SIG-M5 treated with dmso at 0.1 percent for 504 hours (cell line): ENCODE measurements around the gene SNCA.

Source experiments
- DNase-seq: peaks from one replicate; lab custom pipeline; 2025; ENCODE audit not compliant: unreplicated experiment; lab: John Stamatoyannopoulos, UW

The SNCA gene

DNA sequence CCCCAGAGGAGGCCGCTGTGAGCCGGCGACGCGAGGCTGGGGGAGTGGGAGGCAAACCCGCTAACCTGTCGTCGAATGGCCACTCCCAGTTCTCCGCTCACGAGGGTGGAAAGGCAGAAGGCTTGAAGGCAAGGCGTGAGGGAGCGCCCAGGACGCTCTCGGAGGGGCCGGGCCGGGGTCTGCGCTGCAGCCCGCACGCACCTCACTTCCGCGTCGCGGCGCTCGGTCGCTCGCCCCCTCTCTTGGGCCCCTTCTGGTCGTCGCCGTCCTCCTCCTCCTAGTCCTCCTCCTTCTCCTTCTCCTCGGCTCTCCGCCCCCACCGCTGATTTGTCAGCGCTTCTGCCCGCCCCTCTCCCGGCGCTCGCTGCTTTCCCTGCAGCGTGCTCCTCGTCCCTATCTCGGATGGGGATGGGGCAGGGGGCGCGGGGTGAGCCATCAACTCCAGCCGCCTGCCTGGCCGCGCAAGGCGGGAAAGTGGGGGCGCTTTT is at the start of gene SNCA:
Gene SNCA, minus strand, starts transcription at position 265 of the 488 bp plus-strand sequence. CDS start 1,494 bp downstream, outside the sequence.
- no peak for DNase-seq

DNA sequence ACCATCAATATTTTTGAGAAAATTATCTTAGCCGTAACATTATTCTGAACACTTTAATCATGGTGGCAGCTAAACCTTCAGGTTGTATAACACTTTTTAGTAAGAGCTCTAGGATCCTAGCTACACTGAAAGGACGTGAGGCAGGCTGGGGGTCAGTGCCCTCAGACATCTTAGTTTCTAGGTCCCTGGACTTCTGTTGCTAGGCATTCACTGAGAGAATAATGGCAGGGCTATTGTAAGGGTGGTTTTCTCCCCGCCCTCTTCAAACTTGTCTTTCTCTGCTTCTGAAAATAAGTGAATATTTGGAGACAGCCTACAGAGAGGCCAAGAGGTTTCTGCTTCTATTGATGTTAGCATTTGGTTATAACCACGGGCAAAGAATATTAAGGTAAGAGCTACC is 42.3 kb upstream of the SNCA start:
- DNase-seq, result no peak

DNA sequence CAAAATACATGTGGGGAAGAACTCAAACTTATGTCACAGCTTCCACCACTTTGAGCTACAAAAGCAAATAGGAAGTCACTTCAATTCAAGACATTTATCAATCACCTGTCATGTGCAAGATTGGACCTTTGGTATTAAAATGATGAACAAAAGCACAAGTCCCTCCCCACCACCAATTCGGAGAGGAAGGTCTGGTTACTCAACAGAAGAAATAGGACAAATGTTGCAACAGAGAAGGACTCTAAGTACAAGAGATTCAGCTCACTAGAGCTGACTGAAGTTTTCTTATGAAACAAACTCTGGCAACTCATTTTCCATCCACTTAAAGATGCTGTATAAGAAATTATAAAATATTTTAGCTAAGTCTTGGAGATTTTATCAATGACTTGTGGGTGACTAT is 41.6 kb upstream of the SNCA start:
- no peak for DNase-seq

GRCh38 chr4:89876548-89876947 is 39.6 kb upstream of the SNCA start:
- no peak for DNase-seq

DNA sequence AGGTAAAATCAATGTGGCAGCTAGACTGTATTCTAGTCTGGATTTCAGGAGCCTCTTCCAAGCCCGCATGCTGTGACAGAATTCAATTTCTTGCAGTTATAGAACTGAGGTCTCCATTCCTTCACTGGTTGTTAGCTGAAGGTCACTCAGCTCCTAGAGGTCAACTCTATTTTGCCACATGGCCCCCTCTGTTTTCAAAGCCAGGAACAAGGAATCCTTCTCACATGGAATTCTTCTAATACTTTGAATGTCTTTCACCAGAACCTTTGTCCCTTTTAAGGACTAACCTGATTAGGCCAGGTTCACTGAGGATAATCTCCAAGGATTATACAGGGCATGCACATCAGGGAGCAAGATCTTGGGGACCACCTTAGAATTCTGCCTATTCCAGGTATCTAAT is 34.2 kb upstream of the SNCA start:
- DNase-seq, result no peak

DNA sequence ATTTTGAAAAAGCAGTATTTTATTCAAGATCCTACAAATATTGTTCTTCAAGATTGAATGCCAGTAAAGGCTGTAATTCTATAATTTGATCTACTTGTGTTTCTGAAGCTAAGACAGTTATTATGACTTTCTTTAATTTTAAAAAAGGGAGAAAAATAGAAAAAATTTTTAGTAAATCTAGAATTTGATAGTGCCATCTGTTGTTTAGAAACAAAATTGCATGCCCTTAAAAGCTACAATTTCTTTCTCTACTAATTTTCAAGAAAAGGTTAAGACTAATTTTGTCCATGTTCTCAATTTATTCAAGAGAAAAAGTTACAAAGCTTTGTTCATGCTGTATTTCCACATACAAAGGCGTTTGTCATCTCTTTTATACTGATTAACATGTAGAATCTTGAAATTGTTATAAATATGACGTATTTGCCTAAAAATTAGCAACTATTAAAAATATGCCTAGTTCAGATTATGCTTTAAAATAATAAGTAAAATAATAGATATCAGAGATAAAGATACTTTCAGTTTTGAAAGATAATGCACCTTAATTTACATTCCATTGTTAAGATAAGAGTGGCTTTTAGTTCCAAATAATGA is 32.1 kb upstream of the SNCA start:
- no peak for DNase-seq

DNA sequence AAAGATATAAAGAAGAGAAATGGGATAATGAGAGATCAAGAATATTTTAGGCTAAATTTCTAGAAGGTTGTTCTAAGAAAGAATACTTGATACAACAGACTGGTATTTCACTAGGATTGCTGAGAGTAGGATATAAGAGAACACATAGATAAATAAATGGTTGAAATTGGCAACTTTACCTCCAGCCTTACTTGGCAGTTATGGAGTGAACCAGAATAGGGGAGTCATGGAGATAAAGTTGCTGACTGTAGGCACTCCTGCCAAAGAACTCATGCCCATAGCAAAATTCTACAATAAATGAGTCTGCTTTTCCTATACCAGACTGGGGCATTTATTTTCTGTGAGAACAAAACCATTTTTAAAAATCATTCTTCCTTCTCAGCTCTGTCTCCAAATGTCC is 31.3 kb upstream of the SNCA start:
- no peak for DNase-seq

DNA sequence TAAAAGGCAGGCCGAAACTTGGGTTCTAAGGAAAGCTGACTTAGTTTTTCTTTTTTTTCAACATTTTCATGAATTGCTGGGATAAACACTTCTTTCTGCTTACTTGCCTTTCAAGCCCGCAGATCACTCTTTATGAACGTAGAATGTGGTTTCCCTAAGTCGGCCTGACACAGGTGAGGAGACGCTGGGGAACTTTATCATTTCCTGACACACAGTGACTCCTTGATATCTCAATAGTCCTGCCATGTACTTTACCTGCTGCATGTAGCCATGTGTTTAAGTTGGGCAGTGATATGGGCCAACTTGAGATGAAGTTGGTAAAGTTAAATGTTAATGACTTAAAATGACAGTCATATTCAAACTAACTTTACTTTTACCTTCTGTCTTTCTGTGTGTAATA is 26.6 kb upstream of the SNCA start:
- DNase-seq, result no peak

DNA sequence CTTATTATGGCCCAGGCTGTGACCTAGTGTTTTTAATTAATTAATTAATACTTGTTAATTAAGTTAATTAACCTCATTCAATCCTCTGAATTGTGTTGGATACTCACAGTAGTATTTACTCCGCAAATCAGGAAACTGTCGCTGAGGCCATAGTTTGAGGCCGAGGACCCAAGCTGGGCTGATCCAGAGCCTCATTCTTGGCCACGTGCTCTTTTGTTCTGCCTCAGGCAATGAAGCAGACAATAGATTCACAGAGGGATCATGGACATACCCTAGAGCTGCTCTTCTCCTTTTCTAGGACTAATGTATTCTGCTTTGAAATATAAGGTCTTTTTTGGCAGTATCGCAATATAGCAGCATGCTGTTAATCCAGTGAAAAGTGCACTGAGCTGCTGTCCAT is 24.0 kb upstream of the SNCA start:
- DNase-seq, result no peak

- no peak for DNase-seq
Measured at GRCh38 chr4:89855236-89855635, 18.3 kb upstream of the SNCA start.

DNA sequence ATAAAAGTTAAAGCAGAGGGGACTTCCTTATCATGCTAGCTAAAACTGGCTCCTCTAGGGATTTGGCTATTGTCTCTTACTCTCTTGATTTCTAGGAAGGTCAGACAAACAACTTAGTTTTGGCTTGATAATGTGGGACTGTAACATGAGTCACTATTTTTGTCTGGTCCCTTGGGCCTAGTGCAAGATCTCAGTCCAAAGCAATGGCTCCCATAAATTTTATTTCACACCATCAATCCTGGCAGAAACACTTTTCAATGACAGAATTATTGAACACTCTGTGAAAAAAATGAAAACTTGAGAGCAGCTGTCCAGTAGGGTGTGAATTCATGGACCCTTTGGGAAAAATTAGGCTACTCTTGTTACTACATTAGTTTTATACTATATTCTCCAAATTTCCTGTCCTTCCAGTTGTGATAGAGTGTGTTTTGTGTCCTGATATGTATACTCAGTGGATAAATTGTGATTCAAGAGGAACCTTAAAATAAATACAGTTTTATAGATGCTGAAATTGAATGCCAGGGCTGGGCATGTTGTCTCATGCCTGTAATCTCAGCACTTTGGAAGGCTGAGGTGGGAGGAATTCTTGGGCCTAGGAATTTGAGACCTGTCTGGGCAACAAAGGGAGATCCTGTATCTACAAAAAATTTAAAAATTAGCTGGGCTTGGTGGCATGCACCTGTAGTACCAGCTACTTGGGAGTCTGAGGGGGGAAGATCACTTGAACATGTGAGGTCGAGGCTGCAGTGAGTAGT is 10.8 kb upstream of the SNCA start:
- no peak for DNase-seq

- no peak for DNase-seq
Measured at GRCh38 chr4:89839558-89839957, 2.6 kb upstream of the SNCA start.

DNA sequence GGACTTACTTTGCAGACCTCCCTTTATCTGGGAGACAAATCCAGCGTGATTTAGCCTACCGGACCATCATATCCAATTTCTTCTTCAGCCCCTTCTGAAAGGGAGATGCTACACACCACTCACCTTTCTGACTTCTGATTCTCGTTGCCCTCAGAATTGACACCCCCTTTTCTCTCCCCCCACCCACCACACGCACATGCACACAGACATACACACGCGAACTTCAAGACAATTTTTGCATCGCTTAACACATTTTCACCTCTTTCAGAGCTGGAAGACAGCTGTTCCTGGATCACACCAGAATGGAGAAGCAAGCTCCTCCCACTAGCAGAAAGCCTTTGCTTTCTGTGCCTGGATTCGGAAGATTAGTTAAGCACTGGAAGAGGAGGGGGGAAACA is 1.0 kb upstream of the SNCA start:
- DNase-seq, result no peak

GRCh38 chr4:89837385-89837992 is 528 bp upstream of the SNCA start:
- no peak for DNase-seq

DNA sequence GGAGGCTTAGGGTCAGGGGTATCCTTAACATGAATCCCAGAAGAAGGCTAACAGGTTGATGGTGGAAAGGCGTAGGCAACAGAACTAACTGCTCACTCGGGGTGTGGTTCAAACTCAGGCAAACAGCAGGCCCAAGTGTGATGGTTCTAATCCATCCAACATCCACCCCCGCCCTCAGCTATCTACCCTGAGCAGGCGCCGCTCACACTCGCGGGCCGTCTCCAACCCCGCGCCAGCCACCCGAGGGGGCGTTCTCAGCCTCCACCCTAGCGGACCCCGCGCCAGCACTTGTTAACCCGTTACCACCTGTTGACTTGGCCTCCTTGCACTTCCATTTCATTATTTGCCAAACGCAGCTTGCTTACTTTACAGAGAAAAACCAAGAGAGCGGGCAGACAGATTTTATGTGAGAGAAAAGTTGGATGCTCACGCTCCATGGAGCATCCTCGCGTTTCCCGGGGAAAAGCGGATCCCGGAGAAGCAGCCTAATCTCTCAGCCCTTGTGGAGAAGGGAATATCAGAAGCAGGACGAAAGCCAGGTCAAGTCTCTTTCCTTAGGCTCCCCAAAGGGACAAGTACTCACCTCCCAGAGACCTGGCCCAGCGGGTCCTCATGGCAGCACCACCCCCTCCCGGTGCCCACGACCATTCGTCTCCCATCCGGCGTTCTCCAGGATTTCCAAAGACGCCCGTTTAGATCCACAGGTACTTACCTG is 773 bp downstream of the SNCA start:
- DNase-seq, result no peak

DNA sequence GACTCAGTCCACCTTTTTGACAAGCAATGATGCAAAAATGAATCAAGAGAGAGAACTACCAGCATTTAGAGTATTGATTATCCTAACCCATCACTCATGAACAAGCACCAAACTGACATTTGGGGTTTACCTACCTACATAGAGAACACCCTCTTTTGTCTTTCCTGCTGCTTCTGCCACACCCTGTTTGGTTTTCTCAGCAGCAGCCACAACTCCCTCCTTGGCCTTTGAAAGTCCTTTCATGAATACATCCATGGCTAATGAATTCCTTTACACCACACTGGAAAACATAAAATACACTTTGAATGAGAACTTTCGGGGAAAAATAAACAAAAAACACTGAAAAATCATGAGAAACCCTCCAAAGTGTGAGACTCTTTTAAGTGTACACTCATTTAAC is 1.5 kb downstream of the SNCA start:
- DNase-seq, result no peak

DNA sequence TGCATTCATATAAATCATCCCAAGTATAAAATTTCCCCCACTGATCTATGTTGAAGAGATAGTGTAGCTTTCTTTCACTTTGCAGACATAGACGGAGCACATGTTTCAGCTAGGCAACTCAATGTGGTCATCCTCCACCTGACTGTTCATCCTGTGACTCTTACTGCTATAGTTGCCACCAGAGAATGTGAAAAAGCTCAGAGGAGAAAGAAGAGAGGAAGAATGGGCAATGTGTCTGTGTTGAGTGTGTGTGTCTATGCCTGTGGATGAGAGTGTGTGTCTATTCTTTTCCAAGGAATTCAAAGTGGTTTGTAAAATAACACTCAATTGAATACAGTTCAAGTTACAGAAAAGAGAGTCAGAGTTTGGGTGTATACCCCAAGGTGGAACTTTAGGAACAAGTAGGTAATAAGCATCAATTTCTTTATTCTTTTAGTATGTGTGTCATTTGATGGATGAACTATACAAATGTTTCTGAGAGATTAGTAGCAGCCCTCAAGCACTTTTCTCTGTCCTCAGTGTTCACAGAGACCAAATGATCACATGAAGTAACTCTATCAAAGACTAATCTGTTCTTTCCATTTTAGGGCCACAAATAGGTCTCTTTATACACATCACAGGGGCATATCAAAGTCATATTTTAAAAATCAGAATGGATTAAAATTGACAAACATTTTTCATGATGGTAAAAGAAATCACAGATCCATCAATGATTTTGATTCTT is 2.3 kb downstream of the SNCA start:
- no peak for DNase-seq

GRCh38 chr4:89829470-89830138 is 7.4 kb downstream of the SNCA start:
- DNase-seq, result peak; percentile 72

DNA sequence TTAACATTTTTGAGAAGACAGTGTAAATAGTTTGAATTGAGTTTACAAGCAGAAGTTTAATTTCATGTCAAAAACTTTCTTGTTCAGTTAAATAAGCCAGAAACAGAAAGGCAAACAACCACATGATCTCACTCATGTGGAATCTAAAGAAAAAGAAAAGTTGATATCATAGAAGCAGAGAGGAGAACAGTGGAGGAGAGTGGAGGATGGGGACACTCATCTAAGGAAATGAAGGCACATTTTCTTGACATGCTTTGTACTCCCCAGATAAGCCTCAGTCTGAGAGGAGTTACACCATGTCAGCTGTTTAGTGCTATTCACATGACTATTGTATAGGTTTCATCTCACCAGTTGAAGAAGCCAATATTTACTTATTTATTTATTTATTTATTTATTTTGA is 13.5 kb downstream of the SNCA start:
- no peak for DNase-seq

GRCh38 chr4:89821612-89822011 is 15.3 kb downstream of the SNCA start:
- no peak for DNase-seq

- DNase-seq, result no peak
Measured at GRCh38 chr4:89820010-89820409, 17.0 kb downstream of the SNCA start.
